Endothelial cell of umbilical vein (primary cell): Measurements from ENCODE around the gene SLC34A1. TPM values are rescaled to one million over a fixed set of nuclear protein-coding genes. Genes with fewer than 3 reads are reported as not detected.
"Not testable (repeated sequence)": the region's sequence is repeated elsewhere in the genome, so short reads cannot be mapped to it uniquely, and the experiment has no call there.

Experiments used
- BruUV-seq: library from RNA; stranded (reverse); fragments of 400-500 nt; replicated peaks from 2 replicates; lab custom pipeline; 2021; lab: Mats Ljungman, UMichigan
- CTCF ChIA-PET: fragments of 300-600, 350-600 bp; sonication (Branson Sonifier 250); formaldehyde crosslinking; loops from one replicate; lab custom pipeline; 2021; ENCODE audit warnings: antibody characterized with exemption, inconsistent platforms; lab: Charles Lee
- POLR2A ChIA-PET: fragments of 300-600, 350-600 bp; sonication (Branson Sonifier 250); formaldehyde crosslinking; loops from one replicate; lab custom pipeline; 2021; ENCODE audit warnings: antibody characterized with exemption, inconsistent platforms; lab: Charles Lee
- DNase-seq: peaks from one replicate; pipeline ENCODE4 v3.0.0-alpha.2; 2011; ENCODE audit warnings: low read depth, low spot score
- FAIRE-seq: peaks from 2 replicates; lab custom pipeline; 2011; peaks lifted over from hg19 to GRCh38; lab: Jason Lieb, UNC
- H2AFZ ChIP-seq: 2 replicates; pipeline ENCODE4 v1.6.0; 2012; ENCODE audit warnings: low read depth, low read length, control low read depth, inconsistent platforms
- H3K27ac ChIP-seq: 2 replicates; pipeline ENCODE4 v1.5.1; 2011; ENCODE audit warnings: low read depth, mild to moderate bottlenecking, control low read depth, low read length, moderate library complexity; ENCODE audit not compliant: insufficient read depth
- H3K27me3 ChIP-seq, 2 experiments: 2 replicates each; pipeline versions ENCODE4 v1.6.0 to v1.6.1; 2011; ENCODE audit warnings: low read length in 2 of 2, mixed read lengths in 1 of 2; ENCODE audit not compliant: control insufficient read depth in 2 of 2, insufficient read depth in 2 of 2
- H3K36me3 ChIP-seq, 2 experiments: 2 replicates in 1 of 2; 3 replicates in 1 of 2; pipeline ENCODE4 v1.5.1; 2011; ENCODE audit warnings: low read length in 2 of 2, mild to moderate bottlenecking in 1 of 2, moderate library complexity in 1 of 2; ENCODE audit not compliant: control insufficient read depth in 2 of 2, insufficient read depth in 2 of 2; ENCODE audit errors: extremely low read depth in 1 of 2
- H3K4me1 ChIP-seq: 3 replicates; pipeline ENCODE4 v1.5.1; 2011; ENCODE audit warnings: mild to moderate bottlenecking, low read length; ENCODE audit not compliant: control insufficient read depth, insufficient read depth; ENCODE audit errors: extremely low read depth
- H3K4me2 ChIP-seq: 2 replicates; pipeline ENCODE4 v1.6.1; 2011; ENCODE audit warnings: low read length, control low read depth, mixed read lengths; ENCODE audit not compliant: insufficient read depth
- H3K4me3 ChIP-seq, 3 experiments: fragments of 200-600 bp in 1 of 3; sonication (generic), shearing (Covaris generic) in 1 of 3; replicated peaks in 1 of 3; 2 replicates each; pipeline ENCODE4 v1.5.1; 2011 to 2016; ENCODE audit warnings: control low read depth in 3 of 3, low read length in 3 of 3, mild to moderate bottlenecking in 2 of 3, inconsistent platforms in 1 of 3, low read depth in 1 of 3, moderate library complexity in 1 of 3; ENCODE audit not compliant: insufficient read depth in 1 of 3
- H3K79me2 ChIP-seq: 2 replicates; pipeline ENCODE4 v1.6.0; 2012; ENCODE audit warnings: low read length, inconsistent platforms; ENCODE audit not compliant: control insufficient read depth, insufficient read depth
- H3K9ac ChIP-seq: replicated peaks from 2 replicates; pipeline ENCODE3; 2011; ENCODE audit warnings: low read length, control low read depth; ENCODE audit not compliant: insufficient read depth; ENCODE audit errors: extremely low read depth
- H3K9me1 ChIP-seq: replicated peaks from 3 replicates; pipeline ENCODE4 v1.6.0; 2011; ENCODE audit warnings: mild to moderate bottlenecking, low read length; ENCODE audit not compliant: control insufficient read depth, insufficient read depth; ENCODE audit errors: extremely low read depth
- H3K9me3 ChIP-seq: replicated peaks from 2 replicates; pipeline ENCODE4 v1.5.1; 2012; ENCODE audit warnings: low read length, inconsistent platforms; ENCODE audit not compliant: control insufficient read depth, insufficient read depth
- H4K20me1 ChIP-seq: replicated peaks from 2 replicates; pipeline ENCODE3; 2011; ENCODE audit warnings: mild to moderate bottlenecking, low read length; ENCODE audit not compliant: control insufficient read depth, insufficient read depth; ENCODE audit errors: extremely low read depth
- FOS ChIP-seq: IDR thresholded peaks from 2 replicates; pipeline ENCODE4 v1.6.1; 2011; ENCODE audit warnings: mild to moderate bottlenecking, low read length, moderate library complexity, borderline replicate concordance; ENCODE audit not compliant: insufficient read depth
- dilution Hi-C: fragments of 300-500 bp; cut with MboI; formaldehyde crosslinking; loops from one replicate; pipeline ENCODE4 v1.15.0; 2019; ENCODE audit warnings: low sequenced_read_pairs; ENCODE audit not compliant: extremely low pct_ligation_motif_present
- intact Hi-C: fragments of 100-400 bp; cut with micrococcal nuclease; formaldehyde crosslinking; loops from one replicate; pipeline ENCODE4 v1.10.0; 2022
- polyA plus RNA-seq, 4 experiments: library from polyadenylated mRNA; depleted of rRNA in 3 of 4; stranded (reverse) in 3 of 4; unstranded in 1 of 4; fragments of >200 nt; gene quantifications; 2 replicates each; pipeline versions ENCODE4 v1.2.1 to v1.2.3, GENCODE V29; 2011 to 2012; ENCODE audit warnings: missing spikeins in 1 of 4
- total RNA-seq: library from RNA; stranded (reverse); gene quantifications from 2 replicates; pipeline ENCODE4 v1.2.3, GENCODE V29; 2021
- TF ChIP-seq, protein P1 (sequence below): IDR thresholded peaks from 2 replicates; pipeline ENCODE4 v1.6.1; 2011; ENCODE audit not compliant: insufficient read depth, insufficient read length

SLC34A1 gene
- total and polyA plus RNA-seq, 2 donors (not counting 3 experiments of a cell fraction or from before 2014, with no cell fraction given): not detected

DNA sequence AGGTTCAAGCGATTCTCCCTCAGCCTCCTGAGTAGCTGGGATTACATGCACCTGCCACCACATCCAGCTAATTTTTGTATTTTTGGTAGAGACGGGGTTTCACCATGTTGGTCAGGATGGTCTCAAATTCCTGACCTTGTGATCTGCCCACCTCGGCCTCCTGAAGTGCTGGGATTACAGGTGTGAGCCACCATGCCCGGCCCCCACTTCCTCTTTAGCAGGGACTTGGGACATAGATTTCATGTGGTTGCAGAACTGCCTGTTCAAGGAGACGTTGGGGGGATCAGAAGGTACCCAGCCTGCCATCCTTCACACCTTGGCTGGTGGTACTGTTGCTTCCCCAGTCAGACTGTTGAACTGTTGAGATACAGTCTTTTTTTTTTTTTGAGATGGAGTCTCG, 32.8 kb downstream of the SLC34A1 start:
- H3K79me2 ChIP-seq, H4K20me1 ChIP-seq, BruUV-seq, H3K4me2 ChIP-seq, H3K4me3 ChIP-seq, DNase-seq, H3K9ac ChIP-seq, intact Hi-C loops, H3K27ac ChIP-seq, H3K36me3 ChIP-seq, H3K9me1 ChIP-seq, H3K27me3 ChIP-seq, FAIRE-seq, dilution Hi-C loops, POLR2A ChIA-PET, H2AFZ ChIP-seq, H3K9me3 ChIP-seq, H3K4me1 ChIP-seq: not testable (repeated sequence)
- CTCF ChIA-PET: interaction anchor here (1.2 to 1.6 kb wide), 3 partner anchors 10 to 39 kb away, joined by 3 to 6 read pairs (median 4); no protein-coding TSS in a partner anchor

DNA sequence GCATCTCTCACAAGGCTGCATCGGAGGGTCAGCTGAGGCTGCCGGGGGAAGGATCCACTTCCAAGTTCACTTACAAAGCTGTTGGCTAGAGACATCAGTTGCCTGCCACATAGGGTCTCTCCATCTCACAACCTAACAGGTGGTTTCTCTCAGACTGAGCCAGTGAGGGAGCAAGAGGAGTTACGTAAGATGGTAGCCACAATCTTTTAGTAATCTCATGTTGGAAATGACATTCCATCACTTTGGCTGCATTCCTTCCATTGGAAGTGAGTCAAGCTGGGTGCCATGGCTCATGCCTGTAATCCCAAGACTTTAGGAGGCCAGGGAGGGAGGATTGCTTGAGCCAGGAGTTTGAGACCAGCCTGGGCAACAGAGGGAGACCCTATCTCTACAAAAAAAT, 34.8 kb downstream of the SLC34A1 start:
- dilution Hi-C loops: no loop called here
- ChIA-PET CTCF (interaction anchor here (1.3 to 2.0 kb wide), 3 partner anchors 15 to 28 kb away, joined by 3 to 5 read pairs (median 5); no protein-coding TSS in a partner anchor), POLR2A (no interaction called here)

DNA sequence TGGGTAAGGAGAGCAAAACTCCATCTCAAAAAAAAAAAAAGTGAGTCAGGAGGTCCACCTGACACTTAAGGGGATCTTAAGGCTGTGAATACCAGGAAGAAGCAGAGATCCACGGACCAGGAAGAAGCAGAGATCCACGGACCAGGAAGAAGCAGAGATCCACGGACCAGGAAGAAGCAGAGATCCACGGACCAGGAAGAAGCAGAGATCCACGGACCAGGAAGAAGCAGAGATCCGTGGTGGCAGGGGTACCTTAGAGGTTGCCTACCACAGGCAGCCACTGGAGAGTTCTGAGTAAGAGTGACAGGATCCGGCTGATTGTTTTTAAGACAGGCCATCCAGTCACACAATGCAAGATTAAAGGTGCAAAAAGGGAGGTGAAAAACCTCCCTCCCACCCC, 36.2 kb downstream of the SLC34A1 start:
- DNase-seq, POLR2A ChIA-PET, dilution Hi-C loops: not testable (repeated sequence)

More for the DNA sequence above, 34.8 kb downstream of the SLC34A1 start:
- no TSS peak for BruUV-seq
- peaks cover 0 to 1% of the 10 kb centered on the region in 2 experiments for H3K27me3 ChIP-seq
- DNase-seq (no peak), FAIRE-seq (no peak)
- H3K4me2 ChIP-seq: no peak overlapping the region
- no peak overlapping the region for H3K27ac ChIP-seq
- no peak overlapping the region for H2AFZ ChIP-seq
- intact Hi-C loops: no loop called here
- no peaks in the 10 kb centered on the region for H4K20me1 ChIP-seq
- H3K9me3 ChIP-seq: no peaks in the 10 kb centered on the region
- no peaks in the 10 kb centered on the region for H3K9me1 ChIP-seq
- no peak for TF ChIP-seq FOS
- TF ChIP-seq, protein P1, sequence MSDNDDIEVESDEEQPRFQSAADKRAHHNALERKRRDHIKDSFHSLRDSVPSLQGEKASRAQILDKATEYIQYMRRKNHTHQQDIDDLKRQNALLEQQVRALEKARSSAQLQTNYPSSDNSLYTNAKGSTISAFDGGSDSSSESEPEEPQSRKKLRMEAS: no peak
- H3K4me3 ChIP-seq: no peak overlapping the region
- H3K36me3 ChIP-seq: no peaks in the 10 kb centered on the region
- no peaks in the 10 kb centered on the region for H3K4me1 ChIP-seq
- H3K9ac ChIP-seq: no peak overlapping the region
- H3K79me2 ChIP-seq: no peaks in the 10 kb centered on the region

More for the DNA sequence above, 36.2 kb downstream of the SLC34A1 start:
- H2AFZ ChIP-seq, H3K36me3 ChIP-seq, CTCF ChIA-PET, H3K27me3 ChIP-seq, BruUV-seq, H3K4me2 ChIP-seq, H3K79me2 ChIP-seq, H3K9me3 ChIP-seq, H4K20me1 ChIP-seq, H3K4me1 ChIP-seq, H3K27ac ChIP-seq, H3K9me1 ChIP-seq, H3K4me3 ChIP-seq, H3K9ac ChIP-seq, intact Hi-C loops, FAIRE-seq: not testable (repeated sequence)
